GM12878 (cell line): ENCODE data around the gene PLPP2. TPM values are rescaled to one million over a fixed set of nuclear protein-coding genes. Genes with fewer than 3 reads are reported as not detected.

Source experiments
- ATAC-seq: fragments of 200-7000 bp; cut with Tn5 transposase; 3 replicates; pipeline ENCODE4 v1.9.1; 2020; ENCODE audit warnings: mild to moderate bottlenecking, moderate library complexity
- BruUV-seq: library from RNA; stranded (reverse); fragments of 400-500 nt; replicated peaks from 2 replicates; lab custom pipeline; 2021; lab: Mats Ljungman, UMichigan
- CTCF ChIA-PET: fragments of 300-600 bp; sonication (Branson Sonifier 250); formaldehyde crosslinking; extraction: SDS; loops from one replicate; lab custom pipeline; 2021; ENCODE audit warnings: inconsistent platforms; lab: Yijun Ruan, JAX
- POLR2A ChIA-PET: fragments of 350-600 bp; formaldehyde crosslinking; extraction: SDS; loops from one replicate; lab custom pipeline; 2021; ENCODE audit warnings: inconsistent platforms; lab: Charles Lee
- RAD21 ChIA-PET: fragments of 300-600 bp; sonication (Branson Sonifier 250); formaldehyde crosslinking; loops from one replicate; lab custom pipeline; 2023; ENCODE audit warnings: antibody characterized with exemption; ENCODE audit not compliant: unreplicated experiment; lab: Charles Lee
- SMC1A ChIA-PET: fragments of 300-600 bp; sonication (Branson Sonifier 250); formaldehyde crosslinking; loops from one replicate; lab custom pipeline; 2023; ENCODE audit not compliant: unreplicated experiment, uncharacterized antibody; lab: Charles Lee
- DNase-seq: peaks from one replicate; pipeline ENCODE4 v3.0.0-alpha.2; 2011; ENCODE audit warnings: low read depth, low spot score
- FAIRE-seq: peaks from 3 replicates; lab custom pipeline; 2011; peaks lifted over from hg19 to GRCh38; lab: Jason Lieb, UNC
- H2AFZ ChIP-seq: 2 replicates; pipeline ENCODE4 v1.6.0; 2011; ENCODE audit warnings: low read depth, low read length, control low read depth; ENCODE audit not compliant: control insufficient read depth
- H3K27ac ChIP-seq: 2 replicates; pipeline ENCODE4 v1.5.1; 2011; ENCODE audit warnings: control low read depth; ENCODE audit not compliant: control insufficient read depth, insufficient read depth
- H3K27me3 ChIP-seq, 2 experiments: replicated peaks in 1 of 2; 2 replicates each; pipeline versions ENCODE4 v1.6.0 to v1.6.1; 2011; ENCODE audit warnings: low read length in 1 of 2; ENCODE audit not compliant: control insufficient read depth in 2 of 2, insufficient read depth in 2 of 2
- H3K36me3 ChIP-seq, 2 experiments: 2 replicates each; pipeline ENCODE4 v1.5.1; 2011; ENCODE audit warnings: low read length in 1 of 2; ENCODE audit not compliant: control insufficient read depth in 2 of 2, insufficient read depth in 2 of 2
- H3K4me1 ChIP-seq: 2 replicates; pipeline ENCODE4 v1.6.1; 2011; ENCODE audit warnings: mild to moderate bottlenecking, low read length, moderate library complexity, mixed read lengths; ENCODE audit not compliant: control insufficient read depth, insufficient read depth
- H3K4me2 ChIP-seq: 2 replicates; pipeline ENCODE4 v1.6.0; 2011; ENCODE audit warnings: control low read depth; ENCODE audit not compliant: control insufficient read depth, insufficient read depth
- H3K4me3 ChIP-seq: fragments of 200-600 bp; sonication (generic); 2 replicates; pipeline ENCODE4 v1.5.1; 2016
- H3K79me2 ChIP-seq: 2 replicates; pipeline ENCODE4 v1.6.0; 2011; ENCODE audit warnings: low read length; ENCODE audit not compliant: control insufficient read depth, insufficient read depth
- H3K9ac ChIP-seq: 2 replicates; pipeline ENCODE4 v1.8.0; 2011; ENCODE audit warnings: low read length, control low read depth, mixed read lengths; ENCODE audit not compliant: control insufficient read depth, insufficient read depth
- H3K9me3 ChIP-seq: replicated peaks from 3 replicates; pipeline ENCODE4 v1.5.1; 2011; ENCODE audit warnings: mild to moderate bottlenecking, low read length; ENCODE audit not compliant: control insufficient read depth, insufficient read depth
- H4K20me1 ChIP-seq: 2 replicates; pipeline ENCODE4 v1.6.0; 2011; ENCODE audit not compliant: control insufficient read depth, insufficient read depth
- FOXK2 ChIP-seq: fragments of 450-650 bp; IDR thresholded peaks from 2 replicates; pipeline ENCODE4 v1.6.1; 2017; ENCODE audit warnings: mild to moderate bottlenecking, moderate library complexity
- ZNF217 ChIP-seq: fragments of 450-650 bp; IDR thresholded peaks from 2 replicates; pipeline ENCODE4 v1.6.1; 2017; ENCODE audit warnings: antibody characterized with exemption, mild to moderate bottlenecking
- WGBS: methylation state at CpG from one replicate; pipeline ENCODE4 v1.1.6; 2016; ENCODE audit warnings: low lambda C conversion rate; ENCODE audit not compliant: insufficient replicate concordance, insufficient coverage; ENCODE audit errors: missing lambda C conversion rate; 5-methylcytosine and 5-hydroxymethylcytosine counted together
- in situ Hi-C: fragments of 300-500 bp; cut with MboI; formaldehyde crosslinking; loops from 9 replicates; pipeline ENCODE4 v1.14.3; 2018; ENCODE audit warnings: mixed read lengths
- intact Hi-C: fragments of 100-400 bp; cut with micrococcal nuclease; formaldehyde crosslinking; loops from one replicate; pipeline ENCODE4 v1.14.2; 2022; ENCODE audit not compliant: unreplicated experiment
- polyA plus RNA-seq, 11 experiments: library from polyadenylated mRNA; depleted of rRNA in 4 of 11; unstranded in 6 of 11; stranded (reverse) in 5 of 11; fragments of >200 nt; fragmentation: Nextera tagmentation in 4 of 11; fragmentation: Illumina TruSeq in 1 of 11; extraction: Ambion mirVana in 4 of 11; extraction: Trizol in 1 of 11; gene quantifications; 1 replicate in 1 of 11; 2 replicates in 10 of 11; pipeline versions ENCODE4 v1.2.1 to v1.2.3, GENCODE V29; 2011 to 2016; ENCODE audit warnings: inconsistent platforms in 2 of 11, missing spikeins in 2 of 11, low read depth in 1 of 11
- total RNA-seq, 4 experiments: library from RNA; depleted of rRNA in 3 of 4; stranded (reverse); fragments of >200 nt in 3 of 4; fragmentation: Illumina TruSeq in 1 of 4; extraction: Trizol in 1 of 4; gene quantifications; 2 replicates each; pipeline versions ENCODE4 v1.2.1 to v1.2.3, GENCODE V29; 2013 to 2021
- TF ChIP-seq, protein P1 (sequence below): IDR thresholded peaks from 2 replicates; pipeline ENCODE4 v1.6.1; 2012; ENCODE audit warnings: improper control_type of control experiment, low read depth, low read length; ENCODE audit not compliant: insufficient replicate concordance
- TF ChIP-seq, protein P2 (sequence below): fragments of 450-650 bp; IDR thresholded peaks from 2 replicates; pipeline ENCODE4 v1.6.1; 2017; ENCODE audit warnings: mild to moderate bottlenecking

Gene PLPP2
- total and polyA plus RNA-seq, 10 of the 15 experiments (the other 5 are each of a cell fraction or from before 2014, with no cell fraction given), result 0.04 to 0.62 (median 0.14) TPM; not detected in 7

DNA sequence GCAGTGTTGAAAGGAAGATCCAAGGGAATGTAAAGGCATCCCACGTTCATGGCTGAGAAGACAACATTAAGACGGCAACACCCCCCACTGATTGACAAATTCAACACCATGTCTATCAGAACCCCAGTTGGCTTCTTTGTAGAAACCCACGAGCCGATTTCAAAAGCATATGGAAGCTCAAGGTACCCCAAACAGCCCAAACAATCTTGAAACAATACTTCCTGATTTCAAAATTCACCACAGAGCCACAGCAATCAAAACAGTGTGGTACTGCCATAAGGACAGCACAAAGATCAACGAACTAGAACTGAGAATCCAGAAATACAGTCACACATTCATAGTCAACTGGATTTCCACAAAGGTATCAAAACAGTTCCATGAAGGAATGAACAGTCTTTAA lies 47.2 kb upstream of the PLPP2 start:
- H3K9ac ChIP-seq, result no peak overlapping the region
- no TSS peak for BruUV-seq
- no peak for TF ChIP-seq ZNF217
- TF ChIP-seq, protein P1, sequence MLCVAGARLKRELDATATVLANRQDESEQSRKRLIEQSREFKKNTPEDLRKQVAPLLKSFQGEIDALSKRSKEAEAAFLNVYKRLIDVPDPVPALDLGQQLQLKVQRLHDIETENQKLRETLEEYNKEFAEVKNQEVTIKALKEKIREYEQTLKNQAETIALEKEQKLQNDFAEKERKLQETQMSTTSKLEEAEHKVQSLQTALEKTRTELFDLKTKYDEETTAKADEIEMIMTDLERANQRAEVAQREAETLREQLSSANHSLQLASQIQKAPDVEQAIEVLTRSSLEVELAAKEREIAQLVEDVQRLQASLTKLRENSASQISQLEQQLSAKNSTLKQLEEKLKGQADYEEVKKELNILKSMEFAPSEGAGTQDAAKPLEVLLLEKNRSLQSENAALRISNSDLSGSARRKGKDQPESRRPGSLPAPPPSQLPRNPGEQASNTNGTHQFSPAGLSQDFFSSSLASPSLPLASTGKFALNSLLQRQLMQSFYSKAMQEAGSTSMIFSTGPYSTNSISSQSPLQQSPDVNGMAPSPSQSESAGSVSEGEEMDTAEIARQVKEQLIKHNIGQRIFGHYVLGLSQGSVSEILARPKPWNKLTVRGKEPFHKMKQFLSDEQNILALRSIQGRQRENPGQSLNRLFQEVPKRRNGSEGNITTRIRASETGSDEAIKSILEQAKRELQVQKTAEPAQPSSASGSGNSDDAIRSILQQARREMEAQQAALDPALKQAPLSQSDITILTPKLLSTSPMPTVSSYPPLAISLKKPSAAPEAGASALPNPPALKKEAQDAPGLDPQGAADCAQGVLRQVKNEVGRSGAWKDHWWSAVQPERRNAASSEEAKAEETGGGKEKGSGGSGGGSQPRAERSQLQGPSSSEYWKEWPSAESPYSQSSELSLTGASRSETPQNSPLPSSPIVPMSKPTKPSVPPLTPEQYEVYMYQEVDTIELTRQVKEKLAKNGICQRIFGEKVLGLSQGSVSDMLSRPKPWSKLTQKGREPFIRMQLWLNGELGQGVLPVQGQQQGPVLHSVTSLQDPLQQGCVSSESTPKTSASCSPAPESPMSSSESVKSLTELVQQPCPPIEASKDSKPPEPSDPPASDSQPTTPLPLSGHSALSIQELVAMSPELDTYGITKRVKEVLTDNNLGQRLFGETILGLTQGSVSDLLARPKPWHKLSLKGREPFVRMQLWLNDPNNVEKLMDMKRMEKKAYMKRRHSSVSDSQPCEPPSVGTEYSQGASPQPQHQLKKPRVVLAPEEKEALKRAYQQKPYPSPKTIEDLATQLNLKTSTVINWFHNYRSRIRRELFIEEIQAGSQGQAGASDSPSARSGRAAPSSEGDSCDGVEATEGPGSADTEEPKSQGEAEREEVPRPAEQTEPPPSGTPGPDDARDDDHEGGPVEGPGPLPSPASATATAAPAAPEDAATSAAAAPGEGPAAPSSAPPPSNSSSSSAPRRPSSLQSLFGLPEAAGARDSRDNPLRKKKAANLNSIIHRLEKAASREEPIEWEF, result no peak
- TF ChIP-seq, protein P2, sequence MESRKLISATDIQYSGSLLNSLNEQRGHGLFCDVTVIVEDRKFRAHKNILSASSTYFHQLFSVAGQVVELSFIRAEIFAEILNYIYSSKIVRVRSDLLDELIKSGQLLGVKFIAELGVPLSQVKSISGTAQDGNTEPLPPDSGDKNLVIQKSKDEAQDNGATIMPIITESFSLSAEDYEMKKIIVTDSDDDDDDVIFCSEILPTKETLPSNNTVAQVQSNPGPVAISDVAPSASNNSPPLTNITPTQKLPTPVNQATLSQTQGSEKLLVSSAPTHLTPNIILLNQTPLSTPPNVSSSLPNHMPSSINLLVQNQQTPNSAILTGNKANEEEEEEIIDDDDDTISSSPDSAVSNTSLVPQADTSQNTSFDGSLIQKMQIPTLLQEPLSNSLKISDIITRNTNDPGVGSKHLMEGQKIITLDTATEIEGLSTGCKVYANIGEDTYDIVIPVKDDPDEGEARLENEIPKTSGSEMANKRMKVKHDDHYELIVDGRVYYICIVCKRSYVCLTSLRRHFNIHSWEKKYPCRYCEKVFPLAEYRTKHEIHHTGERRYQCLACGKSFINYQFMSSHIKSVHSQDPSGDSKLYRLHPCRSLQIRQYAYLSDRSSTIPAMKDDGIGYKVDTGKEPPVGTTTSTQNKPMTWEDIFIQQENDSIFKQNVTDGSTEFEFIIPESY, result no peak
- TF ChIP-seq FOXK2, result no peak
- TF ChIP-seq, all 136 proteins: peak for 0
- Histone ChIP-seq H3K4me2 (no peak overlapping the region), H3K27me3 (no peaks in the 10 kb centered on the region), H3K9me3 (no peaks in the 10 kb centered on the region; the same call in 2 of the 3 replicates), H3K4me1 (peaks cover 14% of the 10 kb centered on the region), H3K4me3 (no peak overlapping the region), H4K20me1 (no peaks in the 10 kb centered on the region), H3K79me2 (peaks cover 33% of the 10 kb centered on the region), H2AFZ (no peak overlapping the region), H3K27ac (no peak overlapping the region), H3K36me3 (peaks cover 7 to 11% of the 10 kb centered on the region in 2 experiments; a peak in 3 of 4 replicates)
- ATAC-seq (no peak), DNase-seq (no peak), FAIRE-seq (no peak)
- in situ Hi-C loops, result no loop called here
- 62% methylated on average over 5 of the region's 5 CpGs for WGBS
- ChIA-PET POLR2A (no interaction called here), SMC1A (no interaction called here), RAD21 (no interaction called here), CTCF (no interaction called here)
- intact Hi-C loops, result no loop called here
